Activated T-cell treated with anti-CD3 and anti-CD28 coated beads for 1 hour (primary cell): ENCODE results near the gene LRRC52.
"Not testable (repeated sequence)": the region's sequence is repeated elsewhere in the genome, so short reads cannot be mapped to it uniquely, and the experiment has no call there.

Source experiments
- DNase-seq: peaks from one replicate; pipeline ENCODE4 v3.0.0-alpha.2; 2020; ENCODE audit warnings: low read depth

The LRRC52 gene

DNA sequence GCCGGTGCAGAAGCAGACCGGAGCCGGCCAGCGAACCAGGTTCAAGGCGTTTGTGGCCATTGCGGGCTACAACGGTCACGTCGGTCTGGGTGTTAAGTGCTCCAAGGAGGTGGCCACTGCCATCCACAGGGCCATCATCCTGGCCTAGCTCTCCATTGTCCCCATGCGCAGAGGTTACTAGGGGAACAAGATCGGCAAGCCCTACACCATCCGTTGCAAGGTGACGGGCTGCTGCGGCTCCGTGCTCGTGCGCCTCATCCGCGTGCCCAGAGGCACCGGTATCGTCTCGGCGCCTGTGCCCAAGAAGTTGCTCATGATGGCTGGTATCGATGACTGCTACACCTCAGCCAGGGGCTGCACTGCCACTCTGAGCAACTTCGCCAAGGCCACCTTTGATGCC is 38.1 kb downstream of the LRRC52 start:
- DNase-seq = no peak

DNA sequence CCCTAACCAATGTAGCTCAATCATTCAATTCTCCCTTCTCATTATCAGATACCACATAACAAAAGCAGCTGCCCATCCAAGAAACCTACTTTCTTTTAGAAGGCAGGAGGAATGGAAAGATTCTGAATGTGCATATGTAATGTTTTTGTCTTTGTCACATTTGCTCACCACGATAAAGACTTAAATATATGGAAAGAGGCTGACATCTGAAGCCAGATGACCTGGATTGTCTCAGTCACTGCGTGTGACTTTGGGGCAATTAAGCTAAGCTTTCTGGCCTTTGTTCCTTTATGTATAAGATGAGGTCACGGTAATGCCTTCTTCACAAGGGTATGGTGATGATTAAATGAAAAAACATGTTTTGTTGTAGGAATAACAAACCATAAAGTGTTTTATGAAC is 42.6 kb downstream of the LRRC52 start:
- DNase-seq = no peak

DNA sequence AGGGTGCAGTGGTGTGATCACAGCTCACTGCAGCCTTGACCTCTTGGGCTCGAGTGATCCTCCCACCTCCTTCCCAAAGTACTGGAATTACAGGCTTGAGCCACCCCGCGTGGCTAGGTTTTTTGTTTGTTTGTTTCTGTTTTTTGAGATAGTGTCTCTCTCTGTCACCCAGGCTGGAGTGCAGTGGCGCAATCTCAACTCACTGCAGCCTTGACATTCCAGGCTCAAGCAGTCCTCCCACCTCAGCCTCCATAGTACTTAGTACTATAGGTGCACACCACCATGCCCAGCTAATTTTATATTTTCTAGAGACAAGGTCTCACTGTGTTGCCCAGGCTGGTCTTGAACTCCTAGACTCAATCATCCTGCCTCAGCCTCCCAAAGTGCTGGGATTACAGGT is 47.6 kb downstream of the LRRC52 start:
- DNase-seq = not testable (repeated sequence)

DNA sequence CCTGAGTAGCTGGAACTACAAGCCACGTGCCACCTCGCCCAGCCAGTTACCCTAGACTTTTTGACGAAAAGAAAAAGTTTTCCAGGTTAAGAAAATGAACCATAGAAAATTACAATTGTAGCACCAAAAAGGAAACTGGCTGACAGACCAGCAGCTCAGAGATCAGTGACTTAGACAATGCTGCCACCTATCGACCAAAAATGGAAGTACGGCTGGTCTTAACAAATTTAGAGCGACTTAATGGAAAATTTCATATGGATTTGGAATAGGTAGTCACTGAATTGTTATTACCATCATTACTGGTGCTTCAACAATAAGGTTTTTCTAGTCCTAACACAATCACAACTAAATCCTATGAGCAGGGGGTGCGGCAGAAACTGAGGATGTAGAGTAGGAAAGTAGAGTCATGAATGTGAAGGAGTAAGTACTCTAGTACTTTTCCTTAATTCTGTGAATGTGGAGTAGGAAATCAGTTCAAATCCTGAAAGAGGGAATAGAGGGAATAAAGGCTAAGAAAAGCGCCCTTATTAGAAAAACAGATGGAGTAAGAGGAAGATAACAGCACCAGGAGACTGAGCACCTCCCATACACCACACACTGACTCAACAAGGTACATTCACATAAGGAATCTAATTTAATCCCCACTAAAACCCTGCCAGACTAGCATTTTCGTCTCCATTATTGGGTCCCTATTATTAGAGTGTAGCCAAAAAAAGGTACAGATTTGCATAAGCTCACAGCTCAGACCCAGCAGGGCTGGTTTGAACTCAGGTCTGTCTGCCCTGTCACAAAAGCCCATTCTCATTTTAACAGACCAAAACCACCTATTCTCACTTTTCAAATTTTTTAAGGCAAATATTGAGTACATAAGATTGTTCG is 49.4 kb downstream of the LRRC52 start:
- DNase-seq = peak; percentile 71

DNA sequence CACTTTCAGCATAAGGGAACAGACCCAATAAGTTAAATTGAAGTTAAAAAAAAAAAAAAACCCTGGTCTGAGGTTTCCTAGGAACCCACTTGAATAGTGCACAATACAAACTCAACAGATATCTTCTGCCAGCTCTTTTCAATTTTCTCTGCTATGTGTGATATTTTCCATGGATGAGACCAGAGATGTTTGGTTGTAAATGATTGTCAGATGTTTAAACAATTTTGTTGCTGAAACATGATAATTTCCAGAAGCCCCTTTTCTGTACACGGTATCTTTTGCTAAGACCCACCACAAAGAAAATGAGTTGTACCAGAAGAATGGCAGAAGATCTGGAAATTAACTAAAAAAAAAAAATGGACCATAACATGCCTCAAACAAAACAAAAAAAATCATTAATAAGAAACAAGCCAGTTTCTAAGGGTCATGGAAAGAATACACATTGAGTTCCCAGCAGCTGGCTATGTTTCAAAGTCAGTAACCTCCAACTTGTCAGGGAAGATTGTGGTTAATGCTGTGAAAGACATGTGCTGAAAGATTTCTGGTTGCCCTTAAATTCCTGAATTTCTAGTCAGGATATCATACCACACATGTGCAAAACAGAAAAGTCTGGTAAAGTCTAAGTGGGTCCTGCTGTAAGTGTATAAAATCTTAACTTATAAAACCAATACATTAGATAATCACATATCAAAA is 51.6 kb downstream of the LRRC52 start:
- no peak for DNase-seq

DNA sequence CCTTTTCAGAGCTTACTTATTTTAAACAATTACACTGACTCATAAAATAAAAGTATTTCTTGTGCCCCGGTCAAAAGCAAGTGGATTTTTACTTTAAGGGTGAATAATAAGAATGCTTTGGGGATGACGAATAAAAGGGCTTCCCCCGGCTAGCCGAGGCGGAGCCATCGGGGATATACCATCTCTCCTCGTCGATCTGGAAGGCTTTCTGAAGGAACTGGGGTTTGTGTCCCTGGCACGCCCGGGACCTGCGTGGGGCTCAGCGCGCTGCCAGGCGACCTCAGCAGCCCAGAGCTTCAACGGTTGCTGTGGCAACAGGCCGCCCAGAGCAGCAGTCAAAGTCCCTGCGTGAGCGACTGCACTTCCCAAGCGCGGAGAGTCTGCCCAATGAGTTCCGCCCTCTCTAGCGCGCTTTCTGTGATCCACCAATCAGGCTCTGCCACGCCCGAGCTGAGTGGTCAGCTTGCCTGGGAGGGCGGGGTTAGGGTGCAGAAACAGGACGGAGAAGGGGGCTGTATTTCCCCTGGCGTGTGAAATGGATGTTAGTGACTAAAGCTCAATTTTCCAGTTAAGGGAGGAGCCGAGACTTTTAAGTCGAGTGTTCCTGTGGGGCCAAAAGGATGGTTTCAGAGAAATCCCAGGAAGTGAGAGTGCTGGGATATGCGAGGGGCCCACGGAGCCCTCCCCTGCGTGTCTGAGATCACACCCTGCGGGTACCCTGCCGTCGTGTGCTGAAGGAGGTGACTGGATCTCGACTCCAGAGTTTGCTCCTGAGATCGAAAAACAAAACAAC is 54.3 kb downstream of the LRRC52 start:
- peak; percentile 78 for DNase-seq

DNA sequence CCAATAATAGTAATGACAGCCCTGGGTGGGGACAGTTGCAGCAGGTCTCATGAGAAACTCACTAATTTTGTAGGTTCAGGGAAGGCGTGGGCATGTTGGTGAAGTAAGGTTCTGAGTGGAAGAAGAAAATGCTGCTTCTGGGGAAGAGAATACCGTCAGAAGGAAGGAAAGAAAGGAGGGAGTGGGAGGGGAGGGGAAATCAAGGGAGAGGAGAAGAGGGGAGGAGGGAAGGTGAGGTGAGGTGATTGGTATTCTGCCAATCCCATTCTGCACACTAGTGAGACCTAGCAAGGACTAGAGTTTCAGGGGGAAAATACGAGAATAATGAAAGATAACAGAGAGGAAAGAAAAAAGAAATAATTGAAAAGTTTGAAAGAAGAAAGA is 54.9 kb downstream of the LRRC52 start:
- DNase-seq = no peak

DNA sequence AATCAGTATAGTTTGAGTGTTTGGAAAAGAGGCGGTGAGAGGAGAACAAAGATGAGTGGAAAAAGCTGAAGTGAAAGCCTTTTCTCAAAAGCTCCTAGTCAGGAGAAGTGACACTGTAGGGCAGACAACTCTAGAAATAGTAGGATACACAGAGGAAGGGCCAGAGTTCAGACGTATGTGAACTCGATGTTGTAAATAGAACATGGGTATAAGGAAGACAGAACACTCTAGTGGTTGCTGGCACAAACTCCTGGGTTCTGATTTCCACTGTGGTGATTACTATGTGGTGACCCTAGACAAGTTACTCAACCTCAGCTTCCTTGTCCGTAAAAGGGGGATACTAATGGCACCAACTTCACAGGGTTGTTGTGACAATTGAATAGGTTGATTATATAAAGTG is 57.0 kb downstream of the LRRC52 start:
- no peak for DNase-seq

DNA sequence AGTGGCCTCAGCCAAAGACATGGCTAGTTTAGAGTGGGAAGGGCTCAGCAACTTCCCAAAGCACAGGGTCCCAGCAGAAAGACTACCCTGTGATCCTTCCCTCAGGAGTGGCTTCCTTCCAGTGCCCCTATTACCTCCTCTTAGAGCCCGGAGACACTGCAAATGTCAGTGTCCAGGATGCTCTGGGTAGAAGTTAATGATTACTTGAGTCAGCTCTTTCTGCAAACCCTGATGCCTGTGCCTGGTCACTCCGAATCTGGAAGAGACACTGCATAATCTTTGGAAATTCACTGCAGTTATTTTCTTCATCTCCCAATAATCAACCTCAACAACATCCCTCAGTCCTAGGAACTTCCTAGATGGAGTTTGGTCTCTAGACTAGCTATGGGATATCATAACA is 60.0 kb downstream of the LRRC52 start:
- DNase-seq = no peak

DNA sequence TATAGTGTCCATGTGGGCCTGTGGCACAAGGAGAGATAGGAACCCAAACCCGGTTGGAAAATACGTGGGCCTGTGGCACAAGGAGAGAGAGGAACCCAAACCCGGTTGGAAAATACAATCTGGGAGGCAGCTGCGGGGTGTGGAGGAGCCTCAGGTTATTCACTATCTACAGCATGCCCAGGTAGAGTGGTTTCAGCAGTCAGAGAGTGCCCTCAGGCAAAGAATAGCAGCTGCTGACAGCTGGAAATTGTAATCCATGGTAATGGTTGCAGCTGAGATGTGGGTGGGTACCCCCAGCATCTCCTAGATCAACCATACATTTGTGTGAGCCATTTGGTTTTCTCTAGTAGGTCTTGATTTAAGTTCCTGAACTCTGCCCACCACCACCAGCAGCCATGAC is 61.4 kb downstream of the LRRC52 start:
- no peak for DNase-seq

DNA sequence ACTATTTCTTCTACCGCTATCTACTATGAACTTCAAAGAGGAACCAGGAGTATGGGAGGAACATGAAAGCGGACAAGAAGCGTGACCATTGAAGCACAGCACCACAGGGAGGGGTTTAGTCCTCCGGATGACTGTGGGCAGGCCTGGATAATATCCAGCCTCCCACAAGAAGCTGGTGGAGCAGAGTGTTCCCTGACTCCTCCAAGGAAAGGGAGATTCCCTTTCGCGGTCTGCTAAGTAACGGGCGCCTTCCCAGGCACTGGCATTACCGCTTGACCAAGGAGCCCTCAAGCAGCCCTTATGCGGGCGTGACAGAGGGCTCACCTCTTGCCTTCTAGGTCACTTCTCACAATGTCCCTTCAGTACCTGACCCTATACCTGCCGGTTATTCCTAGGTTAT is 62.9 kb downstream of the LRRC52 start:
- DNase-seq = not testable (repeated sequence)

DNA sequence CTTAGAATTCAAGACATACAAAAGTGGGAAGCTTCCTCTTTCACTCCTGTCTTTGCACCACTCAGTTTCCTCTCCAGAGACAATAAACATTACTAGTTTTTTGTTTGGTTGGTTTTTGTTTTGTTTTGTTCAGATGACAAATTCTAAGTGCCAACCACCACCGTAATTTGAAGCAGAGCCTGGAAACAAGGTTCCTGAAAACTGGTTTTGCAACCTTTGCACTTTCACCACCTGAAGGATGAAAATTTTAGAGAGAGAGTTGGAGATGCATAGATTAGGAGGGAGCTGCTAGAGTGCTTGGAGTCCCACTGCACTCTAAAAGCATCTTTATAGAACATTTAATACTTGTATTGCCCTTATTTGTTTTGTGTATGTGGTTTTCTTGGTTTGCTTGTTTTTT is 67.1 kb downstream of the LRRC52 start:
- DNase-seq = no peak

DNA sequence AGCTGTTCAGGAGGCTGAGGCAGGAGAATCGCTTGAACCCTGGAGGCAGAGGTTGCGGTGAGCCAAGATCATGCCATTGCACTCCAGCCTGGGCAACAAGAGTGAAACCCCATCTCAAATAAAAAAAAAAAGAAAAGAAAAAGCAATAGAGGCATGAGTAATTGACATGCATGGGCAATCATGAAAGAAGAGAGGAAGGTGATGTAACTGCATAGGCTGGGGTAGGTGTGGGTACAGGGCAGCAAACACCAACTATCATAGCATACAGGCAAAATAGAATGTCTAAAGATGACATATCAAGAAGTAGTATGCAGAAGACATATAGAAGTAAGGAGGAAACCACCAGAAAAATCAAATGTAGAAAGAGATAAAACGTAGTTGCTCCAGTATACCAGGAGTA is 68.3 kb downstream of the LRRC52 start:
- DNase-seq = no peak
